RCC 7860 (cell line): ENCODE measurements around the gene ADK.
"Not testable (repeated sequence)": the region's sequence is repeated elsewhere in the genome, so short reads cannot be mapped to it uniquely, and the experiment has no call there.

Experiments used
- DNase-seq: peaks from one replicate; pipeline ENCODE4 v3.0.0-alpha.2; 2015; ENCODE audit warnings: low spot score
- FAIRE-seq: peaks from 2 replicates; lab custom pipeline; 2012; peaks lifted over from hg19 to GRCh38; lab: Jason Lieb, UNC

The ADK gene

GRCh38 chr10:74150990-74151878 lies at the start of gene ADK:
TSS of gene ADK (plus strand) at chr10:74151221. CDS start at chr10:74151279, 58 bp downstream.
- FAIRE-seq = peak; percentile 93
- DNase-seq = peak; percentile 92

GRCh38 chr10:74103560-74104258 lies 47.3 kb upstream of the ADK start:
- DNase-seq (peak; percentile 33), FAIRE-seq (no peak)

- FAIRE-seq (no peak), DNase-seq (no peak)
These were observed 46.5 kb upstream of the ADK start for GRCh38 chr10:74104480-74104879.

- no peak for DNase-seq
- FAIRE-seq = no peak
These were observed 46.0 kb upstream of the ADK start for GRCh38 chr10:74104996-74105395.

GRCh38 chr10:74107391-74107790 lies 43.6 kb upstream of the ADK start:
- no peak for DNase-seq
- FAIRE-seq = no peak

- FAIRE-seq (no peak), DNase-seq (no peak)
These were observed 41.6 kb upstream of the ADK start for GRCh38 chr10:74109452-74109851.

- no peak for FAIRE-seq
These were observed 40.9 kb upstream of the ADK start for GRCh38 chr10:74110120-74110519.

GRCh38 chr10:74111799-74112198 lies 39.2 kb upstream of the ADK start:
- DNase-seq = no peak
- FAIRE-seq = no peak

More at GRCh38 chr10:74110120-74110519, 40.9 kb upstream of the ADK start:
- DNase-seq = no peak

GRCh38 chr10:74113546-74113945 lies 37.5 kb upstream of the ADK start:
- FAIRE-seq = no peak
- DNase-seq = no peak

- DNase-seq (no peak), FAIRE-seq (no peak)
These were observed 37.0 kb upstream of the ADK start for GRCh38 chr10:74114041-74114448.

- FAIRE-seq (no peak), DNase-seq (no peak)
These were observed 33.3 kb upstream of the ADK start for GRCh38 chr10:74117738-74118137.

GRCh38 chr10:74118804-74119203 lies 32.2 kb upstream of the ADK start:
- no peak for FAIRE-seq

GRCh38 chr10:74120911-74121310 lies 30.1 kb upstream of the ADK start:
- DNase-seq (no peak), FAIRE-seq (no peak)

More at GRCh38 chr10:74118804-74119203, 32.2 kb upstream of the ADK start:
- DNase-seq = peak; percentile 21

GRCh38 chr10:74121368-74121767 lies 29.7 kb upstream of the ADK start:
- DNase-seq (no peak), FAIRE-seq (no peak)

GRCh38 chr10:74122060-74122459 lies 29.0 kb upstream of the ADK start:
- FAIRE-seq (no peak), DNase-seq (no peak)

- FAIRE-seq (no peak), DNase-seq (no peak)
These were observed 27.9 kb upstream of the ADK start for GRCh38 chr10:74123081-74123480.

GRCh38 chr10:74133923-74134820 lies 16.8 kb upstream of the ADK start:
- no peak for DNase-seq
- no peak for FAIRE-seq

GRCh38 chr10:74135452-74135851 lies 15.6 kb upstream of the ADK start:
- DNase-seq (no peak), FAIRE-seq (no peak)

- FAIRE-seq (no peak), DNase-seq (no peak)
These were observed 13.0 kb upstream of the ADK start for GRCh38 chr10:74137992-74138391.

GRCh38 chr10:74138596-74138995 lies 12.4 kb upstream of the ADK start:
- FAIRE-seq, DNase-seq: not testable (repeated sequence)

GRCh38 chr10:74139981-74140380 lies 11.0 kb upstream of the ADK start:
- DNase-seq (no peak), FAIRE-seq (no peak)
